ENCODE measurements around the gene MBD2.

DNA sequence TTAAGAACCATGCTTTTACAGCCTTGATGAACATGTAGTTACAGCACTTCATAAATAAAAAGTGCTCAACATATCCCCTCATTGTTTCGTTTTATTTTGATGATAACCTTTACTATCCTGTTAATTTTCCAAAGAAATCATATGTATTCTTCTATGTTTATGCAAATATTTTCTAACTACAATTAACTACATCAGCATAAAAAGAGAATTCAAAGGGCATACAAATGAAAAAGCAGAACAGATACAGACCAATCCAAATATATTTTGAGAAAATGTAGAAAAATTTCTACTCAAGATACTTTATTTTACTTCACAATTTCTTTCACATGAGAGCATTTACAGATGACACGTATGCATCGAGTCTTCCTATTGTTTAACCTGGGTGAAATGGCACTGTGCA is 69.1 kb downstream of the MBD2 start:
- TF ChIP-seq, protein P1, sequence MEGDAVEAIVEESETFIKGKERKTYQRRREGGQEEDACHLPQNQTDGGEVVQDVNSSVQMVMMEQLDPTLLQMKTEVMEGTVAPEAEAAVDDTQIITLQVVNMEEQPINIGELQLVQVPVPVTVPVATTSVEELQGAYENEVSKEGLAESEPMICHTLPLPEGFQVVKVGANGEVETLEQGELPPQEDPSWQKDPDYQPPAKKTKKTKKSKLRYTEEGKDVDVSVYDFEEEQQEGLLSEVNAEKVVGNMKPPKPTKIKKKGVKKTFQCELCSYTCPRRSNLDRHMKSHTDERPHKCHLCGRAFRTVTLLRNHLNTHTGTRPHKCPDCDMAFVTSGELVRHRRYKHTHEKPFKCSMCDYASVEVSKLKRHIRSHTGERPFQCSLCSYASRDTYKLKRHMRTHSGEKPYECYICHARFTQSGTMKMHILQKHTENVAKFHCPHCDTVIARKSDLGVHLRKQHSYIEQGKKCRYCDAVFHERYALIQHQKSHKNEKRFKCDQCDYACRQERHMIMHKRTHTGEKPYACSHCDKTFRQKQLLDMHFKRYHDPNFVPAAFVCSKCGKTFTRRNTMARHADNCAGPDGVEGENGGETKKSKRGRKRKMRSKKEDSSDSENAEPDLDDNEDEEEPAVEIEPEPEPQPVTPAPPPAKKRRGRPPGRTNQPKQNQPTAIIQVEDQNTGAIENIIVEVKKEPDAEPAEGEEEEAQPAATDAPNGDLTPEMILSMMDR (IDR thresholded peaks at IDR 0.05; ENCODE audit: low read depth, low read length): no peak
- TF ChIP-seq, protein P2, sequence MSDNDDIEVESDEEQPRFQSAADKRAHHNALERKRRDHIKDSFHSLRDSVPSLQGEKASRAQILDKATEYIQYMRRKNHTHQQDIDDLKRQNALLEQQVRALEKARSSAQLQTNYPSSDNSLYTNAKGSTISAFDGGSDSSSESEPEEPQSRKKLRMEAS (IDR thresholded peaks at IDR 0.05; ENCODE audit: low read depth, low read length): no peak
- no peak for TF ChIP-seq POLR2A (IDR thresholded peaks at IDR 0.05; ENCODE audit: extremely low read depth, insufficient read length)

Measured in NB4 (cell line).